HG02943 (cell line): ENCODE measurements around the gene SAA2.

Source experiments
- ATAC-seq: cut with Tn5 transposase; IDR thresholded peaks from one replicate; pipeline ENCODE4 v1.9.1; 2021; ENCODE audit warnings: mild to moderate bottlenecking, low read depth, moderate library complexity; ENCODE audit not compliant: unreplicated experiment

The SAA2 gene

DNA sequence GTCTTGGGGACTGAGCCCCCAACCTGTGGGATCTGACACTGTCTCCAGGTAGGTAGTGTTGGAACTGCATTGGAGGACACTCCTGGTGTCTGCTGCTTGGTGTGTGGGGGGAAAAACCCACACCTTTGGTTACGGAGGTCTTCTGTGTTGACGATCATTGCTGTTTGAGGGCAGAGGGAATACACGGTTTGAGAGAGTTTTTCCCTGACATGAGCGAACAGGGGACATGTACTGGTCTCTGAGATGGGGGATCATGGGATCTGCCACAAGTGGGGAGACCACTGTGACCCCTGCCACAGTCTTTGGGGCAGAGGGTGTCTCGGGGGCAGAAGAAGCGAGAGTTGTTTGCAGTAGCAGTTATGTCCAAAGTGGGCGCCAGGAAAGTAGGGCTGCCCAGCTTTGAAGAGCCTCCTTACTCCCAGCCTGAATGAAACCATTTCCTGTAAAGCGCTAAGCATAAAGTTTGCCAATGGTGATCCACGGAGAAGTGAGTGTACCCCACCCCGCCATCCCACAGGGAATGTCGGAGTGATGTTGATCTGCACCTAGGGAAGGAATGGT lies 5.4 kb upstream of the SAA2 start:
- no peak for ATAC-seq

DNA sequence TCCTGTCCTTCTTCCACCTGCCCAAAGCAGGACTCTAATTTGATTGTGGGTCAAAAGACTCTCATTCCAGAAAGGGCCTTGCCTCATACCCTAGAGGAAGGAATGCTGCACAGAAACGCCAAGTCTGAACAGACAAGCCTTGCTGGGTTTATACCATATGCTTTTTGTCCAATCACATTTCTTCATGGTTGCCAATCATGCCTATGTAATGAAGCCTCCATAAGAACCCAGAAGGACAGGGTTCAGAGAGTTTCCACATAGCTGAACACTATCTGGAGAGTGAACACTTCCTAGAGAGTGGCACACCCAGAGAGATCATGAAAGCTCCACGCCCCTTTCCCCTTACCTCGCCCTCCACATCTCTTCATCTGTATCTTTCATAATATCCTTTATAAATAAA lies 4.8 kb upstream of the SAA2 start:
- no peak for ATAC-seq

DNA sequence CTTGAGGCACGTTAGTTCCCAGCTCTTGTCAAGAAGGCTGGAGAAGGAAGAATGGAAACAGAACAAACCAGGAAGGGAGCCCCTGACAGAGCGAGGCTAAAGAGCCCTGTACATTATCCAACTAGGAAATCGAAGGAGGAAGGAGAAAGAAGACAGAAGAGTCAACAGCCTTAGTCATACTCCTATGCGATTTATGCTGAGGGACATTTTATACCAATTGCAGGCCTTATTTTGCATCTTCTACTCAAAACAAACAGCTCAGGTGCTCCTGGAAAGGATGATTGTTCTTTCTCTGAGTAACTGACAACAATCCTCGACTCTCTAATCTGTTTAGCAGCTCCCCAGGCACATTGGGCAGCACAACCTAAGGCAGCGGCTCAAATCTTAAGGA lies 1.3 kb downstream of the SAA2 start:
- ATAC-seq, result peak; percentile 7

DNA sequence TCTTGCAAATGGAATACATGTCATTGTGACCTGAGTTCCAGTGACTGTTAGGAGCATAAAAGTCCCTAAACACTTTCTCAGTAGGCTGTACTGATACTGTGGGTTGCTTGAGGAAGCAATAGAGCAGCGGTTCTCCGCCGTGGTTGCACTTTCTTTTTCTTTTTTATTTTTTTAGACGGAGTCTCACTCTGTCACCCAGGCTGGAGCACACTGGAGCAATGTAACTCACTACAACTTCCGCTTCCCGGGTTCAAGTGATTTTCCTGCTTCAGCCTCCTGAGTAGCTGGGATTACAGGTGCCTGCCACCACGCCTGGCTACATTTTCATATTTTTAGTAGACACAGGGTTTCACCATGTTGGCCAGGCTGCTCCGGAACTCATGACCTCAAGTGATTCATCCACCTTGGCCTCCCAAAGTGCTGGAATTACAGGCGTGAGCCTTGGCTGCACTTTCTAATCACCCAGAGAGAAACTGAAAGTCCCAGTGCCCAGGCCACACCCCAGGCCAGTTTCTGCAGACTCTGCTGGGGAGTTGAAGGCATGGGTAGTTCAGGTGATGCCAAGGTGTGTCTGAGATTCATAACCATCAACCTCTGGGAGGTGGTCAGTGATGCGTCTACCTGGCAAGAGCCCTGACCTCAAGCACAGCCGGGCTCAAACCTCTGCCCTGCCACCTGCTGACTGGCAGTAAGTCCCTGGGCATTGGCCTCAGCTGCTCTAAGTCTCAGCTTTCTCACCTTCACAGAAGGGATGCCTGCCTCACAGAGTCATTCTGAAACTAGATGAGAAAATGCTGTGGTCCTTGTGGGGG lies 1.9 kb downstream of the SAA2 start:
- peak; percentile 74 for ATAC-seq

DNA sequence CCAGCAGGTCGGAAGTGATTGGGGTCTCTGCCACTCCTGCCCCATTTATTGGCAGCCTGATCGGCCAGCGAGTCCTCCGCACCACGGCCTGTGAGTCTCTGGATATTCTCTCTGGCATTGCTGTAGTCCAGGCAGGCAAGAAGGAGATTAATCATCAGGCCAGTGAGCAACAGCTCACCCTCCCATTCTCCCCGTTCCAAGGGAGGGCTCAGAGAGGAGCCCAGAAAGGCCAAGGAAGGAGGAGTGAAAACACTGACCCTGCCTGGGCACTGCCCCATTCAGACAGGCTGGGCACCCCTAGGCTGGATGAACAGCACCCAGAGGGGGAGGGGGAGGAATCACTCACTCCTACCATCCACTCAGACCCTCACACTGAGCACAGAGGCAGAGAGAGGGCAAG lies 3.1 kb downstream of the SAA2 start:
- ATAC-seq, result no peak

DNA sequence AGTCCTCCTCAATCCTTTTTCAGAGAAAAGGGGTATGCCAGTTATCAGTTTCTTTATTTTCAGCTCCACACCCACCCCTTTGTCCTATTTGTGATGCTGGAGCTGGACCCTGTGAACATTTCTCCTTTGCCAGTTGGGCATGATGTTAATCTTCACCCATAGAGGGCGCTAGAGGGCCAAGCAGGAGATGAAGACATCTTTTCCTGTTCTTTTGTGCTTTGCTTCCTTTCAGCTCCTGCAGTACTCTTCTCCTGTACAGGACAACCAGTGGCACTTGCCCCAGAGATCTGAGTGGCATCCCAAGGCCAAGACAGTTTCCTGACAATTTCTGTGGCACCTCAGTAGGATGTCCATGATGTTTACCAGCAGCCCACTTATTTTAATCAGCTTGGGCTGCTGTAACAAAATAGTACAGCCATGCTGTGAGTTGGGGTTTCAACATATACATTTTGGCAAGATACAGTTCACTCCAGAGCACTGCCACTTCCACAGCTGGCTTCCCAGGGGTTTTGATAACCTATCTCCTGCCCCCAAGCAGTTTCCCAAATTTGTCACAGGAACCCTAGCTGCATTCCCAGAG lies 4.6 kb downstream of the SAA2 start:
- no peak for ATAC-seq

DNA sequence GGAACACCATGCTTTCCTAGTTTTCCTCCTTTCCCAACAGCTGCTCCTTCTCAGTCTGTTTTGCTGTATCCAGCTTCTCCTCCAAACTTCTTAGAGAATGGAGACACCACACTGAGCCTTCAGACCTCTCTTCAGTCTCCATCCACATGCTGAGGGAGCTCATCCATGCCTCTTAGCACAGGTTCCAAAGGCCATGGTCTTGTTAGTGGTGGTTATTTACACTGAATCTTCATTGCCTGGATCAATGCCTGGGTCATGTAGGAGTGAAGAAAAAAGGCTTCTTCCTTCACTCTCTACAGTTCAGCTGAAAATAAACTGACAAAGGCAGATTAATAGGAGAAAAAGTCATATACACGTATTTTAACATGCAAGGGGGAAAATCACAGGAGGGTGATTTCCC lies 8.8 kb downstream of the SAA2 start:
- no peak for ATAC-seq

DNA sequence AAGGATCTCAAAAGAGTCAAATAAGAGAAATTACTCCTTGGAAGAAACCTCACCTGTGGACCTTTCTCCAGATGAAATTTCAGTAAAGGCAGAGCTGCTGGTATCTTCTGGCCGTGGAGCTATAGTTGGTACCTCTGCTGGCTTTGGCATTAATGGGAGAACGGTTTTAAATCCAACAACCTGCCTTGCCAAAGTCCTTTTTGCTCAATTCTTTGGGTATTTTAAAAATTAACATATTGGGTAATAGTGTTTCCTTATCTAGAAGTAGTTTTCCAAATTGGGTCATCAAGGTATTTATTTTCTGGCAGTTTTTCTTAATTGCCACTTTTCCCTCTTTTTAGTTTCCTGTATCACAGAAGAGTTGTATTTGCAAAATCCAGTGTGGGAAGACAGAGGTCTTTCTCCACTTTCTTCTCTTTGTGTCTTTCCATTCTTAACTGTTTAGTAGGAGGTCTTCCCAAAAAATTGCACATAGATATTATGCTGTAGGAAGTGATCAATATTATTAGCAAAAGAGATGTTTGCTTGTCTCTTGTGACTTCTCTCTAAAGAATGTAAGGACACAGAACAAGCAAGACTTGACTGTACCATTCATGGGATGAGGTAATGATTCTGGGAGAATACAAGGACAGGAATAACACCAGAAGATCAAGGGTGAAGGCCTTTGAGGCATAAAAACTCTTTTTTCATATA lies 11.7 kb downstream of the SAA2 start, which contains the start of gene SAA4:
TSS of gene SAA4 (minus strand) at position 139 of the 693 bp plus-strand sequence. CDS start 876 bp downstream, outside the sequence.
- ATAC-seq, result no peak

DNA sequence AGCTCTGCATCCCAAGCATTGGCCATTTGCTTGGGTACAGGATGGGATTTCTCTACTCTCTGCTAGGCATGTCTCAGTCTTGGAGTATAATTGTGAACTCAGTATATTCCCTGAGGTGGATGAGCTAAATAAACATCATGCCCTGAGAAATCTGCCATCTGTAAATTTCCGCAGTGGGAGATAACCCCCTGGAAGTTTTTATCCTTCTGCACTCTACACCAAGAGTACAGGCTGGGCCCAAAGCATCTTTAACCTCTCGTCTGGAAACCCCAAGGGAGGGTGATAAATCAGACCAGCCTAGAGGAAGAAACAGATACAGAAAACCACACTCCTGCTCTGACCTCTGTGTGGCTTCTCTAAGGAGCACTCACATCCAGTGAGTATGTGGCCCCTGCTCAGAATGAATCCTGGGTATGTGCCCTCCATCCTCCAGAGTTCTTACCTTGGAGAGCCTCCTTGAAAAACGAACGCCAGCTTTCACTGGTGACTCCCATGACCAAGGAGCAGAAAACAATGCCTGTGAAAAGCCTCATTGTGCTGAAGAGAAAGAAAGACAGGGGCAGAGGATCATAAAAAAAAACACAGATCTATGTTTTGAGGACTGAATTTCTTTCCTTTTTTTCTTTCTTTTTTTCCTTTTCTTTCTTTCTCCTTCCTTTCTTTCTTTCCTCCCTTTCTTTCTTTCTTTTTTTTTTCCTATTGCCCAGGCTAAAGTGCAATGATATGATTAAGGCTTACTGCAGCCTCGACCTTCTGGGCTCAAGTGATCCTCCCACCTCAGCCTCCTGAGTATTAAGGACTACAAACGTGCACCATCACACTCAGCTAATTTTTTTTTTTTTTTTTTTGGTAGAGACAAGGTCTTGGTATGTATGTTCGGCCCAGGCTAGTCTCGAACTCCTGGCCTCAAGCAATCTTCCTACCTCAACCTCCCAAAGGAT lies 12.8 kb downstream of the SAA2 start:
- ATAC-seq, result no peak

DNA sequence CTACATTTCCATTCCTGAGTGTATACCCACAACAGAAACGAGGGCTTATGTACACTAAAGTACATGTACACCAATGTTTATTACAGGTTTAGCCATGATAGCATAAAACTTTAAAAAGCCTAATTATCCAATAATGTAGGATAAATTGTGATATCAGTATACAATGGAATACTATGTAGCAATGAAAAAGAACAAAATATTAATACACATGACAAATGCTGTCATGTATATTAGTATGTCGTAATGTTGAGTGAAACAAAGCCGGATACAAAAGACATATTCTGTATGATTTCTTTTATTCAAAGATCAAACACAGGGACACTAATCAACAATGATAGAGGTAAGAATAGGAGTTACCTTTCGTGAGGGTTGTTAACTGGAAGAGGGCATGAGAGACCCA lies 14.6 kb downstream of the SAA2 start:
- no peak for ATAC-seq

DNA sequence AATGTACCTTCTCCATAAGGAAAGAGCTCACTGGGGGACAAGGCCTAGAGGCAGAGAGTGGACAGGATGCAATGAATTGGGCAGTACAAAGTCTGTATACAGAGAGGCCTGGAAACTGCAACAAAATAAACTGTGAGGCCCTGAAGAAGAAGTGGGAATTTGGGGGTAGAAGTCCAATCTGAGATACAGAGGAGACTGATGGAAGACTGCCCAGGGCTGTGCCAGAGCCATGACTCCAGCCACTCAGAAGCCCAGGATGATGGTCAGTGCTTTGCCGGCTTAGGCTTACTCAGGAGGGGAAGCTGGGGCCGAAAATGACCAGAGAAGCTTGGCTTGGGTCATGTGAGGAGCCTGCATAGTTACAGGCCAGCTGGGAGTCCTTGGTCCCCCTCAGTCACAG lies 17.6 kb downstream of the SAA2 start:
- no peak for ATAC-seq

DNA sequence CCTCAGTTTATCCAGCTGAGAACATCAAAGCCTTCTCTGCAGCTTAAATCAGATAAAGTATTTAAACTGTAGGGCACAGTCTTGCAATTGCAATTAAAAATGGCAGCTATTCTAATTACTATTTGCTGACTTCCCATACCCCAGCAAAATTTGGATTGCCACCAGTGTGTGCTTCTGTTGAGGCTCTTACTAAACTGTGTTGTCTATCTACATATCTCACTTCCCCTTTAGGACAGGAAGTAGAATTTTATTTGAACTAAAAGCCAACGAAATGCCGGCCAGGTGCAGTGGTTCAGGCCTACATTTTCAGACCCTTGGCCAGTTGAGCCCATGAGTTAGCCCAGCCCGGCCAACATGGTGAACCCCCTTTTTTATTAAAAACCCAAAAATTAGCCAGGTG lies 19.0 kb downstream of the SAA2 start:
- peak; percentile 92 for ATAC-seq

DNA sequence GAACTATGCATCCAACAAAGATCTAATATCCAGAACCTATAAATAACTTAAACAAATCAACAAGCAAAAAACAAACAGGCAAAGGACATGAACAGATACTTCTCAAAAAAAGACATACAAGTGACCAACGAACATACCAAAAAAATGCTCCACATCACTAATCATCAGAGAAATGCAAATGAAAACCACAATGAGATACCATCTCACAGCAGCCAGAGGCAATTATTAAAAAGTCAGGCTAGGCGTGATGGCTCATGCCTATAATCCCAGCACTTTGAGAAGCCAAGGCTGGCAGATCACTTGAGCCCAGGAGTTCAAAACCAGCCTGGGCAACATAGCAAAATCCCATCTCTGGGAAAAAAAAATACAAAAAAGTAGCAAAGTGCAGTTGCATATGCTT lies 22.6 kb downstream of the SAA2 start:
- no peak for ATAC-seq

DNA sequence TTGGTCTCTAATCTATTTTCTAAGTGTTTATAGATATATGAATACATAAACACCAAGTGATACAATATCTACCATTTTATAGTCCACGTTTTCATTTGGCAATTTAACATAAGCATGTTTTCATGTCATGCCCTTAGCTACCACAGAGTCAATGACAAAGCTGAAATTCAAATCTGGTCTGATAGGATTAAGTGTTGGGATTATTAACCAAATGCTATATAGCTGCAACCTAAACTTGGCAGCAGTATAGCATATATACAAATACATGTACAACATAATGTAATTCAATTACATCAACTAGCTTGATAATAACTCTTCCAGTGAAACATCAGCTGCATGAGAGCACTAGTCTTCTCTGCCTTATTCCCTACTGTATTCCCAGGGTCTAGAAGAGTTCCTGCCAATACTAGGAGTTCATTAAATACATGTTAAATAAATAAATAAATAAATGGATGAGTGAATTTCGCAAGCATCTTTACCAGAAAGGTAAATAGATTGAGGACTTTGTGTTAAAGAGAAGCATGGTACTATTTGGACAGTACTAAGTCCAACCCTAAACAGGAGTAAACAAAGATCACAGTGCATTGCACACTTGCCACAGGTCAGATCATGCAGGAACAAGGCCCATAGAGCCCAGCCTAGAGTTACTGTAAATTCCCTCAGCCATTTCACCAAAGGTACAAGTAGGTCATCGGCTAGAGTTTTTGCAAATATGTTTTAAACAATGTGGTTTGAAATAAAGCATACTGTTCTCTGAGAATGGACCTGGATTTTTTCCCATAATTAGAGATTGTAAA lies 24.7 kb downstream of the SAA2 start:
- ATAC-seq, result no peak

DNA sequence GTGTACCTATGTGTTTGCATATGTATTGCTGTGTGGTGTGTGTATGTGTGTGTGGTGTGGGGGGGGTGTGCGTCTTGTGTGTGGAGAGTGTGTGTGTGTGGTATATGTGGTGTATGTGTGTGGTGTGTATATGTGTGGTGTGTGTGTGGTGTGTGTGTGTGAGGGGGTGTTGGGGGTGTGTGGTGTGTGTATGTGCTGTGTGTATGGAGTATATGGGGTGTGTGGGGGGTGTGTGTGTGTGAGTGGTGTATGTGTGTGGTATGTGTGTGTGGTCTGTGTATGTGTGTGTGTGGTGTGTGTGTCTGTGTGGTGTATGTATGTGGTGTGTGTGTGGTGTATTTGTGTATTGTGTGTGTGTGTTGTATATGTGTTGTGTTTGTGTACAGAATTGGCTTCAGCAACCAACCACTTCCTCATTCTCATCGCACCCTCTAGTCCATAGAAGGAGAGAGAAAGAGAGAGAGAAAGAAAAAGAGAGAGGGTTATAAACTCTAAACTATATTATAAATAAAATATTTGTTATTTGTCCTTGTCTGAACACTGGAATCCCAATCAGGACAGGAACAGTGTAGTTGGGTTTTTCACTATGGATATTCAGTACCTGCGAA lies 25.6 kb downstream of the SAA2 start:
- ATAC-seq, result no peak

DNA sequence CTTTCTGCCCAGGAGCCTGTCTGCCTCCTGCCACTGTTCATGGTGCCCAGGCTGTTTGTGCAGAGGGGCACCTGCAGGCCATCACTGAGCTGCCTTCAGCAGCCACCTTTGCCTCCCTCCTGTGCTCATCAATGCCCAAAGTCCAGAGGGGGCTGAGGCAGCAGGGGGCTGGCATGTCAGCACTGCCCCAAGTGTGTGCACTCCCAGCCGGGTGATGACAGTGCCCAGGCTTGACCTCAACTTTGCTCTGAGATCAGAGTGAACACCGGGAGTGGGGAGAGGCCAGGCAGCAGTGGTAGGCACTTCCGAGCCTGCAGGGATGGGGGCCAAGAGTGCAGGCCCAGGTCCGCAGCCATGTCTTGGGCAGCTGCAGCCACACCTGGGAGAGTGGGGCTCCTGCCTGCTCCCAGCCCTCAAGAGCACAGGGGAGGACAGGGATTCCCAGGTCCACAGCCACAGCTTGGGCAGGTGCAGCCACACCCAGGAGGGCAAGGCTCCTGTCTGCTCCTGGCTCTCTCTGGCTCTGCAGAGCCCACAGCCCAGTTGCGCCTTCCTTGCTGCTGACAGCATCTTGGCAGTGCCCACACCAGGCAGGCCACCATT lies 27.1 kb downstream of the SAA2 start:
- ATAC-seq, result no peak

DNA sequence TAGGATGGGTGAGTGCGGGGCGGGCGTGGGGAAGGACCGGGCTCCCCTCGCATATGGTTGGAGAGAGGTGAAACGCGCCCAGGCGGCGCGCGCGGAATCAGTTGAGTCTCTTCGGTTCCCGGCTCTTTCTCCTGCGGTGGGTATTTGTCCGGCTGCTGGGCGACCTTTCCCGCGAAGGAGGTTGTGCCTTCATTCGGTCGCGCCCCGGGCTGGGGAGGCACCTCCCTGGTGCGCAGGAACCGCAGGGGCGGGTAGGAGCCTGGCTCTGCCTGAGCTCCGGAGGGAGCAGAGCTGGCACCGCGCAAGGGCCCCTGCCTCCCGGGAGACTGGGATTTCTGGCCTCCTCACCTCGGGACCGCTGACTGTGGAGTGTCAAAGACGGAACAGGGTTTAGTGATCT lies 39.4 kb downstream of the SAA2 start:
- no peak for ATAC-seq

DNA sequence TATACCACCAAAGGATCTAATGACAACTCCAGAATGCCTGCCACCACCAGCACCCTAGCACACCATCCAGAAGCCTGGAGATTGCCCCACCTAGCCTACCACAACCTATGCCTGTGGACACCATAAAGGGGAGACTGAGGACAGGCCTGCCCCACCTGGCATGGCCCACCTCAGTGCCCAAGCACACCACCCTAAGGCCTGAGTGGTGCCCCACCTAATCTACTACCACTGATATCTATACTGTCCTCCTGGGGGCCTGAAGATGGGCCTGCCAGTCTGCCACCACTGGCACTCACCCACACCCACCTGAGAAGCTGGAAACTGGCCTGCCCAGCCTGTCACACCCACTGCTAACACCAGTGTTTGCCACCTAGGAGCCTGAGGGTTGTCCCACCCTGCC lies 43.7 kb downstream of the SAA2 start:
- ATAC-seq, result no peak

DNA sequence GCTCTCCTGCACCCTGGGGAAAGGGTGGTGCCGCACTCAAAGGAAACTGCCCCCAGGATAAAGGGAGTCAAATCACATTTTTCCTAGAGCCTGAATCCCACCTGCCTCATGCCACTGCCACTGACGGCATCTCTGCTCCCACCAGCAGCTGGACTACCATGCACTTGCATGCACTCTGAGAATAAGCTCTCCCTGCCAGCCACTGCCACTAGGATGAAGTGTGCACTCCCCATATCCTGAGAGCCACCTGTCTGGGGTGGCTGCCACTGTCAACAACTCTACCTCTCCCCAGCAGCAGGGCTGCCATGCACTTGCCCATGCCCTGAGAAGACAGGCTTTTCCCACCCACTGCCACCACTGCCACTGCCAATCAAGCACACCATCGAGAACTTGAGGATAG lies 44.2 kb downstream of the SAA2 start:
- no peak for ATAC-seq
